Measurements from ENCODE around the gene FANCG. TPM values are rescaled to one million over a fixed set of nuclear protein-coding genes. Genes with fewer than 3 reads are reported as not detected.

FANCG gene
- total and polyA plus RNA-seq, 2 of the 8 experiments (the other 6 are each of a cell fraction or from before 2014, with no cell fraction given) = 66.6 to 87.1 TPM

DNA sequence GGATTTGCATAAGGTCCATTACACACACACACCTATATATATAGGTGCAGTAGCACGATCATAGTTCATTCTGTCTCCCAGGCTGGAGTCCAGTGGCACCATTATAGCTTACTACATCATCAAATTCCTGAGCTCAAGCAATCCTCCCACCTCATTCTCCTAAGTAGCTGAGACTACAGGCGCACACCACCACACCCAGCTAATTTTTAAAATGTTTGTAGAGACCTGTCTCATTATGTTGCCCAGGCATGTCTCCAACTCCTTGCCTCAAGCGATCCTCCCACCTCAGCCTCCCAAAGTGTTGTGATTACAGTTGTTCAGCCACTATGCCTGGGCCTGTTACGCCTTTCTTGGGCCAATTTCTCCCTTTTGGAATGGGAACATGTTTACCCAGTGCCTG, 50.5 kb downstream of the FANCG start (continued):
- TF ChIP-seq, protein P1, sequence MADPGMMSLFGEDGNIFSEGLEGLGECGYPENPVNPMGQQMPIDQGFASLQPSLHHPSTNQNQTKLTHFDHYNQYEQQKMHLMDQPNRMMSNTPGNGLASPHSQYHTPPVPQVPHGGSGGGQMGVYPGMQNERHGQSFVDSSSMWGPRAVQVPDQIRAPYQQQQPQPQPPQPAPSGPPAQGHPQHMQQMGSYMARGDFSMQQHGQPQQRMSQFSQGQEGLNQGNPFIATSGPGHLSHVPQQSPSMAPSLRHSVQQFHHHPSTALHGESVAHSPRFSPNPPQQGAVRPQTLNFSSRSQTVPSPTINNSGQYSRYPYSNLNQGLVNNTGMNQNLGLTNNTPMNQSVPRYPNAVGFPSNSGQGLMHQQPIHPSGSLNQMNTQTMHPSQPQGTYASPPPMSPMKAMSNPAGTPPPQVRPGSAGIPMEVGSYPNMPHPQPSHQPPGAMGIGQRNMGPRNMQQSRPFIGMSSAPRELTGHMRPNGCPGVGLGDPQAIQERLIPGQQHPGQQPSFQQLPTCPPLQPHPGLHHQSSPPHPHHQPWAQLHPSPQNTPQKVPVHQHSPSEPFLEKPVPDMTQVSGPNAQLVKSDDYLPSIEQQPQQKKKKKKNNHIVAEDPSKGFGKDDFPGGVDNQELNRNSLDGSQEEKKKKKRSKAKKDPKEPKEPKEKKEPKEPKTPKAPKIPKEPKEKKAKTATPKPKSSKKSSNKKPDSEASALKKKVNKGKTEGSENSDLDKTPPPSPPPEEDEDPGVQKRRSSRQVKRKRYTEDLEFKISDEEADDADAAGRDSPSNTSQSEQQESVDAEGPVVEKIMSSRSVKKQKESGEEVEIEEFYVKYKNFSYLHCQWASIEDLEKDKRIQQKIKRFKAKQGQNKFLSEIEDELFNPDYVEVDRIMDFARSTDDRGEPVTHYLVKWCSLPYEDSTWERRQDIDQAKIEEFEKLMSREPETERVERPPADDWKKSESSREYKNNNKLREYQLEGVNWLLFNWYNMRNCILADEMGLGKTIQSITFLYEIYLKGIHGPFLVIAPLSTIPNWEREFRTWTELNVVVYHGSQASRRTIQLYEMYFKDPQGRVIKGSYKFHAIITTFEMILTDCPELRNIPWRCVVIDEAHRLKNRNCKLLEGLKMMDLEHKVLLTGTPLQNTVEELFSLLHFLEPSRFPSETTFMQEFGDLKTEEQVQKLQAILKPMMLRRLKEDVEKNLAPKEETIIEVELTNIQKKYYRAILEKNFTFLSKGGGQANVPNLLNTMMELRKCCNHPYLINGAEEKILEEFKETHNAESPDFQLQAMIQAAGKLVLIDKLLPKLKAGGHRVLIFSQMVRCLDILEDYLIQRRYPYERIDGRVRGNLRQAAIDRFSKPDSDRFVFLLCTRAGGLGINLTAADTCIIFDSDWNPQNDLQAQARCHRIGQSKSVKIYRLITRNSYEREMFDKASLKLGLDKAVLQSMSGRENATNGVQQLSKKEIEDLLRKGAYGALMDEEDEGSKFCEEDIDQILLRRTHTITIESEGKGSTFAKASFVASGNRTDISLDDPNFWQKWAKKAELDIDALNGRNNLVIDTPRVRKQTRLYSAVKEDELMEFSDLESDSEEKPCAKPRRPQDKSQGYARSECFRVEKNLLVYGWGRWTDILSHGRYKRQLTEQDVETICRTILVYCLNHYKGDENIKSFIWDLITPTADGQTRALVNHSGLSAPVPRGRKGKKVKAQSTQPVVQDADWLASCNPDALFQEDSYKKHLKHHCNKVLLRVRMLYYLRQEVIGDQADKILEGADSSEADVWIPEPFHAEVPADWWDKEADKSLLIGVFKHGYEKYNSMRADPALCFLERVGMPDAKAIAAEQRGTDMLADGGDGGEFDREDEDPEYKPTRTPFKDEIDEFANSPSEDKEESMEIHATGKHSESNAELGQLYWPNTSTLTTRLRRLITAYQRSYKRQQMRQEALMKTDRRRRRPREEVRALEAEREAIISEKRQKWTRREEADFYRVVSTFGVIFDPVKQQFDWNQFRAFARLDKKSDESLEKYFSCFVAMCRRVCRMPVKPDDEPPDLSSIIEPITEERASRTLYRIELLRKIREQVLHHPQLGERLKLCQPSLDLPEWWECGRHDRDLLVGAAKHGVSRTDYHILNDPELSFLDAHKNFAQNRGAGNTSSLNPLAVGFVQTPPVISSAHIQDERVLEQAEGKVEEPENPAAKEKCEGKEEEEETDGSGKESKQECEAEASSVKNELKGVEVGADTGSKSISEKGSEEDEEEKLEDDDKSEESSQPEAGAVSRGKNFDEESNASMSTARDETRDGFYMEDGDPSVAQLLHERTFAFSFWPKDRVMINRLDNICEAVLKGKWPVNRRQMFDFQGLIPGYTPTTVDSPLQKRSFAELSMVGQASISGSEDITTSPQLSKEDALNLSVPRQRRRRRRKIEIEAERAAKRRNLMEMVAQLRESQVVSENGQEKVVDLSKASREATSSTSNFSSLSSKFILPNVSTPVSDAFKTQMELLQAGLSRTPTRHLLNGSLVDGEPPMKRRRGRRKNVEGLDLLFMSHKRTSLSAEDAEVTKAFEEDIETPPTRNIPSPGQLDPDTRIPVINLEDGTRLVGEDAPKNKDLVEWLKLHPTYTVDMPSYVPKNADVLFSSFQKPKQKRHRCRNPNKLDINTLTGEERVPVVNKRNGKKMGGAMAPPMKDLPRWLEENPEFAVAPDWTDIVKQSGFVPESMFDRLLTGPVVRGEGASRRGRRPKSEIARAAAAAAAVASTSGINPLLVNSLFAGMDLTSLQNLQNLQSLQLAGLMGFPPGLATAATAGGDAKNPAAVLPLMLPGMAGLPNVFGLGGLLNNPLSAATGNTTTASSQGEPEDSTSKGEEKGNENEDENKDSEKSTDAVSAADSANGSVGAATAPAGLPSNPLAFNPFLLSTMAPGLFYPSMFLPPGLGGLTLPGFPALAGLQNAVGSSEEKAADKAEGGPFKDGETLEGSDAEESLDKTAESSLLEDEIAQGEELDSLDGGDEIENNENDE (IDR thresholded peaks at IDR 0.05; ENCODE audit: insufficient replicate concordance, low read length) = no peak
- TF ChIP-seq SIX5 (IDR thresholded peaks at IDR 0.05; ENCODE audit: low read depth, low read length) = no peak
- no peak for TF ChIP-seq TEAD4 (IDR thresholded peaks at IDR 0.05; ENCODE audit: low read depth, low read length)
- no peak for TF ChIP-seq YY1 (IDR thresholded peaks at IDR 0.05; ENCODE audit: low read depth, low read length)
- TF ChIP-seq GTF2F1 (IDR thresholded peaks at IDR 0.05; ENCODE audit: borderline replicate concordance, low read depth, low read length) = no peak
- no peak for TF ChIP-seq CREB1 (IDR thresholded peaks at IDR 0.05)
- no peak for TF ChIP-seq GABPA (IDR thresholded peaks at IDR 0.05; ENCODE audit: borderline replicate concordance, insufficient read depth, low read length)
- TF ChIP-seq KDM4A (IDR thresholded peaks at IDR 0.05; ENCODE audit: low read depth, low read length, severe bottlenecking) = no peak
- no peak for TF ChIP-seq BACH1 (IDR thresholded peaks at IDR 0.05; ENCODE audit: low read length)
- TF ChIP-seq ATF3 (IDR thresholded peaks at IDR 0.05; ENCODE audit: insufficient read depth, low read depth, low read length) = no peak
- TF ChIP-seq CHD1 (IDR thresholded peaks at IDR 0.05; ENCODE audit: low read depth, low read length) = no peak
- no peak for TF ChIP-seq BCL11A (IDR thresholded peaks at IDR 0.05; ENCODE audit: low read depth in 2 of 2, low read length in 2 of 2)

All from H1 (cell line).